Neuronal stem cell (in vitro differentiated cells): ENCODE data around the gene LCA5L.

Experiments
- DNase-seq: peaks from one replicate; pipeline ENCODE4 v3.0.0-alpha.2; 2013; ENCODE audit warnings: low spot score
- H2AFZ ChIP-seq: one replicate; pipeline ENCODE4 v1.6.1; 2013; ENCODE audit warnings: mild to moderate bottlenecking, low read length, inconsistent platforms
- H2AK5ac ChIP-seq: 2 replicates; pipeline ENCODE4 v1.6.1; 2013; ENCODE audit warnings: low read depth, mild to moderate bottlenecking, inconsistent platforms, low read length, moderate library complexity, mixed read lengths
- H2BK120ac ChIP-seq: 2 replicates; pipeline ENCODE4 v1.6.1; 2013; ENCODE audit warnings: low read depth, mild to moderate bottlenecking, inconsistent platforms, low read length, moderate library complexity, mixed read lengths
- H2BK12ac ChIP-seq: one replicate; pipeline ENCODE4 v1.6.1; 2013; ENCODE audit warnings: low read length, inconsistent platforms
- H2BK15ac ChIP-seq: 2 replicates; pipeline ENCODE4 v1.6.1; 2013; ENCODE audit warnings: mild to moderate bottlenecking, low read length, inconsistent platforms, mixed read lengths
- H2BK5ac ChIP-seq: one replicate; pipeline ENCODE4 v1.6.1; 2013; ENCODE audit warnings: inconsistent platforms, mild to moderate bottlenecking, low read length, moderate library complexity
- H3K14ac ChIP-seq: one replicate; pipeline ENCODE4 v1.6.1; 2013; ENCODE audit warnings: low read length, inconsistent platforms
- H3K18ac ChIP-seq: 2 replicates; pipeline ENCODE4 v1.6.1; 2013; ENCODE audit warnings: low read length, inconsistent platforms
- H3K23ac ChIP-seq: 2 replicates; pipeline ENCODE4 v1.6.1; 2013; ENCODE audit warnings: low read depth, mild to moderate bottlenecking, mixed read lengths, low read length, inconsistent platforms; ENCODE audit not compliant: poor library complexity
- H3K27ac ChIP-seq: replicated peaks from 3 replicates; pipeline ENCODE4 v1.5.1; 2013; ENCODE audit warnings: low read length, inconsistent platforms
- H3K27me3 ChIP-seq, 3 experiments: 2 replicates each; pipeline ENCODE4 v1.6.1; 2013; ENCODE audit warnings: low read length in 3 of 3, mild to moderate bottlenecking in 2 of 3, inconsistent platforms in 1 of 3, low read depth in 1 of 3, mixed read lengths in 1 of 3, moderate library complexity in 1 of 3; ENCODE audit not compliant: control insufficient read depth in 3 of 3, insufficient read depth in 3 of 3
- H3K36me3 ChIP-seq, 2 donors: replicated peaks in 1 of 2; 2 replicates each; pipeline ENCODE4 v1.6.1; 2013; ENCODE audit warnings: low read length in 2 of 2; ENCODE audit not compliant: control insufficient read depth in 2 of 2, insufficient read depth in 2 of 2
- H3K4ac ChIP-seq: 2 replicates; pipeline ENCODE4 v1.6.1; 2013; ENCODE audit warnings: inconsistent platforms, mild to moderate bottlenecking, low read length, moderate library complexity
- H3K4me1 ChIP-seq, 2 donors: 1 replicate in 1 of 2; 2 replicates in 1 of 2; pipeline ENCODE4 v1.6.1; 2013; ENCODE audit warnings: low read length in 2 of 2, low read depth in 1 of 2; ENCODE audit not compliant: control insufficient read depth in 2 of 2, insufficient read depth in 1 of 2
- H3K4me2 ChIP-seq: one replicate; pipeline ENCODE4 v1.6.1; 2013; ENCODE audit warnings: mild to moderate bottlenecking, low read length, inconsistent platforms; ENCODE audit not compliant: insufficient read depth, poor library complexity, severe bottlenecking
- H3K4me3 ChIP-seq, 2 donors: 2 replicates each; pipeline ENCODE4 v1.5.1; 2013; ENCODE audit warnings: low read length in 2 of 2, mild to moderate bottlenecking in 2 of 2, inconsistent platforms in 1 of 2, moderate library complexity in 1 of 2
- H3K79me1 ChIP-seq: one replicate; pipeline ENCODE4 v1.6.1; 2013; ENCODE audit warnings: low read depth, mild to moderate bottlenecking, inconsistent platforms, low read length, moderate library complexity
- H3K9ac ChIP-seq: one replicate; pipeline ENCODE4 v1.6.1; 2013; ENCODE audit warnings: mild to moderate bottlenecking, low read depth, low read length, inconsistent platforms; ENCODE audit not compliant: poor library complexity
- H3K9me3 ChIP-seq, 2 donors: replicated peaks in 1 of 2; 2 replicates each; pipeline versions ENCODE3 to v1.6.1; 2013; ENCODE audit warnings: low read length in 2 of 2, mild to moderate bottlenecking in 2 of 2, inconsistent platforms in 1 of 2, low read depth in 1 of 2, mixed read lengths in 1 of 2, moderate library complexity in 1 of 2; ENCODE audit not compliant: control insufficient read depth in 2 of 2, insufficient read depth in 1 of 2
- H4K8ac ChIP-seq: one replicate; pipeline ENCODE4 v1.6.1; 2013; ENCODE audit warnings: low read depth, mild to moderate bottlenecking, inconsistent platforms, low read length, moderate library complexity
- H4K91ac ChIP-seq: one replicate; pipeline ENCODE4 v1.6.1; 2013; ENCODE audit warnings: low read length, low read depth, mild to moderate bottlenecking, inconsistent platforms; ENCODE audit not compliant: poor library complexity
- WGBS, 2 donors: extraction: QIAGEN DNeasy Blood & Tissue Kit; methylation state at CpG; one replicate each; pipeline ENCODE4 v1.1.7; 2013; ENCODE audit warnings: missing lambda C conversion rate in 2 of 2, mixed read lengths in 1 of 2; ENCODE audit not compliant: insufficient read length in 2 of 2, insufficient replicate concordance in 1 of 2; ENCODE audit errors: extremely low coverage in 2 of 2; 5-methylcytosine and 5-hydroxymethylcytosine counted together

Gene LCA5L

DNA sequence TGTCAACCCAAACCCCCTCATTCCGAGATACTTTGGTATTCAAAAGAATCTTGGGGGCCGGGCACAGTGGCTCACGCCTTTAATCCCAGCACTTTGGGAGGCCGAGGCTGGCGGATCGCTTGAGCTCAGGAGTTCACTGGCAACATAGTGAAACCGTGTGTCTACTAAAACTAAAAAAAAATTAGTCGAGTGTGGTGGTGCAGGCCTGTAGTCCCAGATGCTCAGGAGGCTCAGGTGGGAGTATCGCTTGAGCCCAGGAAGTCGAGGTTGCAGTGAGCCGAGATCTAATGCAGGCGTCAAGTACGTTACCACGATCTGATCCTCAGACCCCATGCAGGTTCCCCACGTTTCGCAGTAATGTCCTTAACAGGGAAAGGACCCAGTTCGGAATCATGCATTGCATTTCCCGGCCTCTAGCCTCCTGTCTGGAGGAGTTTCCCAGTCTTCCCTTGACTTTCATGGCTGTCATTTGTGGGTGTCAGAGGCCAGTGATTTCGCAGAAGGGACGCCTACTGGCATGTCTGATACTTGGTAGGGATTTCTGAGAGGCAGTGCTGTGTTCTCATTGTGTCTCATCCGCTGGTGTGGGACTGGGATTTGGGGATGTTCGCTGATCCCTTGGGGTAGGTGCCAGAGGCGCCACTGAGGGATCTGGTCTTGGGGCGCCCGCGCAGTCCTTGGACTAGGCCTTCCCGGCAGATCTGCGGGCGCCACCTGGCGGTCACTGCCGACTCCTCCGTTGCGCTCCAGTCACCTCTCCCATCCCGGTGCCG is 57.4 kb downstream of the LCA5L start:
- no peak overlapping the region for H2AK5ac ChIP-seq
- peaks cover 0 to 24% of the 10 kb centered on the region in 2 donors for H3K4me1 ChIP-seq
- H4K8ac ChIP-seq = no peak overlapping the region
- no peak overlapping the region for H3K4ac ChIP-seq
- H3K18ac ChIP-seq = peak overlapping the region; percentile 66
- no peak overlapping the region for H2BK15ac ChIP-seq
- H2BK12ac ChIP-seq = no peak overlapping the region
- no peak overlapping the region for H2BK120ac ChIP-seq
- no peak overlapping the region for H3K14ac ChIP-seq
- no peak overlapping the region for H3K9ac ChIP-seq
- peak; percentile 80 for DNase-seq
- H3K4me2 ChIP-seq = peak overlapping the region; percentile 43
- H2AFZ ChIP-seq = peak overlapping the region; percentile 63
- H3K27ac ChIP-seq = peak overlapping the region; percentile 57
- H2BK5ac ChIP-seq = no peak overlapping the region
- peak overlapping the region; percentile 49 to 61 for H3K4me3 ChIP-seq
- H3K79me1 ChIP-seq = peaks cover 9% of the 10 kb centered on the region
- H4K91ac ChIP-seq = no peak overlapping the region
- no peaks in the 10 kb centered on the region for H3K27me3 ChIP-seq
- no CpG with 5 or more reads among the region's 35 CpGs for WGBS, 2 donors
- no peaks in the 10 kb centered on the region for H3K9me3 ChIP-seq
- H3K23ac ChIP-seq = peak overlapping the region; percentile 61
- peaks cover 2 to 28% of the 10 kb centered on the region in 2 donors for H3K36me3 ChIP-seq

GRCh38 chr21:39387461-39388037 is 58.0 kb downstream of the LCA5L start:
- H3K4me1 ChIP-seq = peaks cover 0 to 19% of the 10 kb centered on the region in 2 donors
- H3K18ac ChIP-seq = no peak overlapping the region
- no peak overlapping the region for H4K91ac ChIP-seq
- no peaks in the 10 kb centered on the region for H3K27me3 ChIP-seq
- no peak overlapping the region for H3K14ac ChIP-seq
- H3K36me3 ChIP-seq = peaks cover 2 to 23% of the 10 kb centered on the region in 2 donors
- H2BK12ac ChIP-seq = no peak overlapping the region
- H4K8ac ChIP-seq = no peak overlapping the region
- no peak overlapping the region for H2BK5ac ChIP-seq
- H2BK120ac ChIP-seq = no peak overlapping the region
- H3K27ac ChIP-seq = no peak overlapping the region
- no peak overlapping the region for H2AK5ac ChIP-seq
- H3K9me3 ChIP-seq = no peaks in the 10 kb centered on the region
- DNase-seq = peak; percentile 92
- H2BK15ac ChIP-seq = no peak overlapping the region
- H3K9ac ChIP-seq = no peak overlapping the region
- peaks cover 9% of the 10 kb centered on the region for H3K79me1 ChIP-seq
- H3K4ac ChIP-seq = no peak overlapping the region
- peak overlapping the region in 1 of 2 donors; percentile 49 for H3K4me3 ChIP-seq
- peak overlapping the region; percentile 86 for H3K23ac ChIP-seq
- H2AFZ ChIP-seq = peak overlapping the region; percentile 74
- no CpG with 5 or more reads among the region's 21 CpGs for WGBS, 2 donors
- H3K4me2 ChIP-seq = peak overlapping the region; percentile 64

GRCh38 chr21:39386899-39387298 is 58.7 kb downstream of the LCA5L start:
- Histone ChIP-seq H3K4me1 (peaks cover 0 to 13% of the 10 kb centered on the region in 2 donors), H4K8ac (no peak overlapping the region), H3K36me3 (peaks cover 2 to 20% of the 10 kb centered on the region in 2 donors), H2BK5ac (no peak overlapping the region), H4K91ac (no peak overlapping the region), H2AFZ (no peak overlapping the region), H3K18ac (no peak overlapping the region), H2BK15ac (no peak overlapping the region), H3K9ac (no peak overlapping the region), H3K4me3 (no peak overlapping the region), H3K4ac (no peak overlapping the region), H2BK120ac (no peak overlapping the region), H2BK12ac (no peak overlapping the region), H3K27me3 (no peaks in the 10 kb centered on the region), H3K27ac (no peak overlapping the region), H3K4me2 (no peak overlapping the region), H3K23ac (peak overlapping the region; percentile 73), H3K79me1 (peaks cover 12% of the 10 kb centered on the region), H2AK5ac (no peak overlapping the region), H3K9me3 (no peaks in the 10 kb centered on the region), H3K14ac (no peak overlapping the region)
- no peak for DNase-seq
- WGBS, 2 donors = no CpG with 5 or more reads among the region's 11 CpGs

GRCh38 chr21:39386194-39386593 is 59.4 kb downstream of the LCA5L start:
- Histone ChIP-seq H2BK120ac (no peak overlapping the region), H3K79me1 (peaks cover 12% of the 10 kb centered on the region), H3K14ac (no peak overlapping the region), H4K91ac (no peak overlapping the region), H3K36me3 (peaks cover 2 to 13% of the 10 kb centered on the region in 2 donors), H2BK15ac (no peak overlapping the region), H3K23ac (peak overlapping the region; percentile 43), H3K9ac (no peak overlapping the region), H3K4ac (no peak overlapping the region), H3K4me1 (peaks cover 4 to 11% of the 10 kb centered on the region in 2 donors), H2BK12ac (no peak overlapping the region), H2AK5ac (peak overlapping the region; percentile 26), H3K27me3 (no peaks in the 10 kb centered on the region), H3K4me3 (no peak overlapping the region), H2AFZ (no peak overlapping the region), H3K9me3 (no peaks in the 10 kb centered on the region), H2BK5ac (no peak overlapping the region), H3K4me2 (no peak overlapping the region), H3K27ac (no peak overlapping the region), H3K18ac (no peak overlapping the region), H4K8ac (no peak overlapping the region)
- DNase-seq = no peak
- no CpG with 5 or more reads among the region's 13 CpGs for WGBS, 2 donors
